GM18519 (cell line): ENCODE results near the gene ZBED4.

Source experiments
- ATAC-seq: cut with Tn5 transposase; IDR thresholded peaks from one replicate; pipeline ENCODE4 v1.9.1; 2021; ENCODE audit warnings: mild to moderate bottlenecking, moderate library complexity; ENCODE audit not compliant: unreplicated experiment, low FRiP score

Gene ZBED4

DNA sequence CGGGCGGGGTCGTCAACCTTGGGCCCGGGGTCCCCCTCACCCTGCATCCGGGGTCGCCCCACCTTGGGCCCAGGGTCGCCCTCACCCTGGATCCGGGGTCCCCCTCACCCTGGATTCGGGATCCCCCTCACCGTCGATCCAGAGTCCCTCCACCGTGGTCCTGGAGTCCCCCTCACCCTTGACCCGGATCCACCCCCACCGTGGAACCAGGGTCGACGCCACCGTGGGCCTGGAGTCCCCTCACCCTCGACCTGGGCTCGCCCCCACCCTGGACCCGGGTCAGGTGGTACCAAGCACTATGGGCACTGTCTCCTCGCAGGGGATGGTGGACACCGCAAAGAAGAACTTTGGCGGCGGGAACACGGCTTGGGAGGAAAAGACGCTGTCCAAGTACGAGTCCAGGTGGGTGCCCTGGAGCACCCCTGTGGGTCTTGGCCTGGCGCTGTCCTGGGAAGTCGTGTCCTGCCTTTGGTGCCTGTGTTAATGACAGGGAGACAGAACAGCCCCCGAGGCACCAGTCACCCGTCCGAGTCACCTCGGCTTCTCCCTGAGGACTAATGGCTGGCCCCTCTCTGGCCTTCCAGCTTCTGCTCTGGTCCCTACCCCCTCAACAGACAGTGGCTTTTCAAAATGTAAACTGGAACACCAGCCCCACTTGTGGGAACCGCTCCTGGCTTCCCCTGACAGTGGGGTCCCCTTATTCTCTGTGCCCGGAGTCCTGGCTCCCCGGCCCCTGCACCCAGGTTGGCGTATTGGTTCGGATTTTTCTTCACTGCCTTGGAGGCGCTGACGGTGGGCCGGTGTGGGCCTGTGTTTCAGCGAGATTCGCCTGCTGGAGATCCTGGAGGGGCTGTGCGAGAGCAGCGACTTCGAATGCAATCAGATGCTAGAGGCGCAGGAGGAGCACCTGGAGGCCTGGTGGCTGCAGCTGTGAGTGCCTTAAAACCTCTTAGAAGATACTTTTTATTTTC lies 65.6 kb downstream of the ZBED4 start:
- ATAC-seq, result no peak

DNA sequence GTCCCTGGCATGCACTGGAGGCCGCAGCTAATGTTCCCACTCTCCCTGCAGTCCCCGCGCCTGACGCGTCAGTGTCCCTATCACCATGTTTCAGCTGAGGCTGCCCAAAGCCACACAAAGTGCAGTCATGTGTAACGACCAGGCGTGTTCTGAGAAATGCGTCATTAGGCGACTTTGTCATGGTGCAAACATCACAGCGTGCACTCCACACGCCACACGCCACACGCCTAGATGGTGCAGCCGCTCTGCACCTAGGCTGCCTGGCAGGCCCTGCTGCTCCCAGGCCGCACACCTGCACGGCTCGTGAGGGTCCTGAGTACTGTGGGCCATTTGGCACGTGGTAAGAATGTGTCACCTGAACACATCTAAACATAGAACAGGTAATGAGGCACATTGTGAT lies 67.2 kb downstream of the ZBED4 start:
- ATAC-seq, result no peak

DNA sequence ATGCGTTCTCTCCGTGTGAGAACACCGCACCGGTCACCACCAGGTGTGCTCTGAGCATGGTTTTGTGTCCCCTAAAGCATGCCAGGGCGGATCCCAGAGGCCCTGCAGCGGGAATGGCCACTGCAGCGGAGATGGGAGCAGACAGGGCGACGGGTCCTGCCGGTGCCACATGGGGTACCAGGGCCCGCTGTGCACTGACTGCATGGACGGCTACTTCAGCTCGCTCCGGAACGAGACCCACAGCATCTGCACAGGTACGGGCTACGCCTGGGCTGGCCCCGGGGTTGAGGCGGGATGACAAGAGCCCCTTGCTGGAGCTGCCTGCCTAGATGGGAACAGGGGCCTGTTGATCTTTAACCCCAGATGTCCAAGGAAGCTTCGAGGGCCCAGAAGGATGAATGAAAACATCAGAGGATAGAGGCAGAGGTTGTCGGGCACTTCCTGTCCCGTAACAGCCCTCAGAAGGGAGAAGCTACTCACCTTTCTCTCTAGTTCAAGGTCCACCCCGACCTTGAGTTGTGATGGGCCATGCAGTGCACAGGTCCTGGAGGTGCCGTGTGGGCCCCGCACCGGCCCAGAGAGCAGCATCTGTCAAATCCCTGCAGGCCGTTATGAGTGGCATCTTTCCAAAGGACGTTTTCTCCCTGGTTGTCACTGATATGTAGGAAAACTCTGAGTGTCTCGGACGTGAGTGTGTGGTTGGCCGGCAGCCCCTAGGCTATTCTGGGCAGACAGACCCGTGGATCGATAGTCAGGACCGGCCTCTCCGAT lies 68.0 kb downstream of the ZBED4 start:
- no peak for ATAC-seq

DNA sequence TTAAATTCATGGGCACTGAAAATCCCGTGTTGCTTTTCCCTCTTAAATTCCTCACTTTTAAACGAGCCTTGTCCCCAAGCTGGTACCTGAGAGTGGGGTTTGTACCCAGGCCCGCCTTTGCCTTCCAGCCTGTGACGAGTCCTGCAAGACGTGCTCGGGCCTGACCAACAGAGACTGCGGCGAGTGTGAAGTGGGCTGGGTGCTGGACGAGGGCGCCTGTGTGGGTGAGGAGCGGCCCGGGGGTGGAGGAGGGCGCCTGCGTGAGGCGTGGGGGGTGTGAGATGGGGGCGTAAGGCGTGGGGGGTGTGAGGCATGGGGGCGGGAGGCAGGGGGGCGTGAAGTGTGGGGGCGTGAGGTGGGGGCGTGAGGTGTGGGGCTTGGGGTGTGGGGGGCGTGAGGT lies 68.8 kb downstream of the ZBED4 start:
- no peak for ATAC-seq

DNA sequence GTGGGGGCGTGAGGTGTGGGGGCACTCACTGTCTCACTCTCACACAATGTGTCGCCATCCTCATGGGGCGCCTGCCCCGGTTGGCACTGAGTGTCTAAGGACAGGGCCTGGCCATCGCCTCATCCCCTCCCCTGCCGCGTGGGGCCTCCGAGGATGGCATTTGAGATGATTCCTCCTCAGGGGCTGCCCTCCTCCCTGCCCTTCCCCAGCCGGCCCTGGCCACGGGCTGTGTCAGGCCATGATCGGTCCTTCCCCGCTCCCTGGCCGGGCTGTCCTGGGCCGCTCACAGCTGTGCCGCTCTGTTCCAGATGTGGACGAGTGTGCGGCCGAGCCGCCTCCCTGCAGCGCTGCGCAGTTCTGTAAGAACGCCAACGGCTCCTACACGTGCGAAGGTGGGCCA lies 69.3 kb downstream of the ZBED4 start:
- no peak for ATAC-seq

DNA sequence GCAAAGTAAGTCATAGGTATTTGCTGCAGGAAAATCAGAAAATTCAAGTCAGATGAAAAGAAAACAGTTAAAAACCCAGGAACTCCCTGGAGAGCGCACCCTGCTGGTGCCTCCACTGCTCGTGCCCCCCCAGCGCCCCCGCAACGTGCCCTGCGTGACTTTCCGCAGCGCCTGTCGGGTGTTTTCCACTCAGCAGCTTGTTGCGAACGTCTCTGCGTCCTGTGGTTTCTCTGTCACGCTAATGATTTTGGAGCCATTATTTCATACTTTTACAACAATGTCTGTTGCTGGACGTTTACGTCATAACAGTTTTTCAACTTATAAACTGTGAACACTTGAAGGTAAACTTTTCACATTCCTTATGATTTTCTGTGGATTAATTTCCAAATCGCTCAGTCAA lies 69.8 kb downstream of the ZBED4 start:
- no peak for ATAC-seq

DNA sequence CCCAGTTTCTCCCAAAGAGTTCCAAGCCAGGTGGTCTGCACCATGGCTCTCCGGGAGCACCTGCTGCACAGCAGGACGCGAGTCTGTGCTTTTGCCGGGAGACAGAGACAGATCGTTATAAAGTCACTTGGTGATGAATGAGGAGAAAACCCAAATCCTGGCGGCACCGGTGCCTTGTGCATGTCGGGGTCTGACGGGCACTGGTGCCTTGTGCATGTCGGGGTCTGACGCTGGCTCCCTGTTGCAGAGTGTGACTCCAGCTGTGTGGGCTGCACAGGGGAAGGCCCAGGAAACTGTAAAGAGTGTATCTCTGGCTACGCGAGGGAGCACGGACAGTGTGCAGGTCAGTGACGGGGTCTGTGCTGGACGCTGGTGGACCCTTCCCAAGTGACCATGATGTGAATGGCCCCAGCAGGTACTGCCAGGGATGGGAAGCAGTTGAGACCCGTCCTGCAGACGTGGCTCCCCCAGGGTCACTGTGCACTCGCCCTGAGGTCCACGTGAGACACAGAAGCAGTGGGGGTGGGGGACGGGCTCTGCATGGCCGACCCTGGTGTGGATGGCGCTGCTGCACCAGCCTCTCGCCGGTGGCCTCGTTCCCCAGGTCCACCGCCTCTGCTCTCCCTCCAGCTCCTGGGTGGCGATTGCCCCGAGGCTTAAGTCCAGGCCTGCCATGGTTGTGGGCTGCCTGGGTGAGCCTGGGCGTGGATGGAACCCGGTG lies 70.6 kb downstream of the ZBED4 start:
- ATAC-seq, result no peak

DNA sequence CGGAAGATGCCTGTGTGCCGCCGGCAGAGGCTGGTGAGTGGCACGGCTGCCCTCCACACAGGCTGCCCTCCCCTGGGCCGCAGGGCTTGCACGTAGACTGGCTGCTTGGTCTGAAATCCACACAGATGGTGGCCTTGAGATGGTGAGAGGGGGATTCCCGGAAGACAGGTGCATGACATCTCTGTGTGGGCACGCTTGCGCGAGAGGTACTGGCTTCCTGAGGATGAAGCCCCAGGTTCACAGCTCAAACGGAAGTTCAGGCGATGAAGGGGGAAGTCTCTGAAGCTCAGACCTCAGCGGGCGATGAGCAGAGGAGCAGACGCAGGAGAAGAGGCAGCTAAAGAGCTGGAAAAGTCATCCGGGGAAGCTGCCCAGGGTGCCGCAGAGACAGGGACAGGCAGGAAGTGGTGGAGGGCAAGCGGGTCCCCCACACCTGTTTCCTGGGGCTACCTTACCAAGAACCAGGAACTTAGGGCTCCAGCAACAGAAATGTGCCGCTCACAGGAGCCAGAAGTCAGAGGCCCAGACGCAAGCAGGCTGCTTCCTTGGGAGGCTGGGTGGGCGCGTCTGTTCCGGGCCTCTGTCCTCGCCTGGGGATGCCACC lies 72.0 kb downstream of the ZBED4 start:
- ATAC-seq, result no peak

DNA sequence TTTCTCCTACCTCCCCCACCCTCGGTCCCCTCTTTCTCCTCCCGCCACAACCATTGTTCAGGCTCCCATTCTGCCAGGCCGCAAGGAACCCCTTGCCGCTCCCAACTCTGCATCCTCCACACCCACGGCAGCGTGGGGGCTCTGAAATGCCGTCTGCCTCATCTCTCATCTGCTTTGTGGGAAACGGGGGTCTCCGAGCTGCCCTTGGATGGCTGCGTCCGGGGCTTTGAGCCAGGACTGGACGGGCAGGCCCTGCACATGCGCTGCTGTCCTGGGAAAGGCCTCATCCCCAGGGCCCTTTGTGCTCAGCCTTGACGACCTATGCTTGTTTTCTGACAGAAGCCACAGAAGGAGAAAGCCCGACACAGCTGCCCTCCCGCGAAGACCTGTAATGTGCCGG lies 73.3 kb downstream of the ZBED4 start:
- no peak for ATAC-seq

DNA sequence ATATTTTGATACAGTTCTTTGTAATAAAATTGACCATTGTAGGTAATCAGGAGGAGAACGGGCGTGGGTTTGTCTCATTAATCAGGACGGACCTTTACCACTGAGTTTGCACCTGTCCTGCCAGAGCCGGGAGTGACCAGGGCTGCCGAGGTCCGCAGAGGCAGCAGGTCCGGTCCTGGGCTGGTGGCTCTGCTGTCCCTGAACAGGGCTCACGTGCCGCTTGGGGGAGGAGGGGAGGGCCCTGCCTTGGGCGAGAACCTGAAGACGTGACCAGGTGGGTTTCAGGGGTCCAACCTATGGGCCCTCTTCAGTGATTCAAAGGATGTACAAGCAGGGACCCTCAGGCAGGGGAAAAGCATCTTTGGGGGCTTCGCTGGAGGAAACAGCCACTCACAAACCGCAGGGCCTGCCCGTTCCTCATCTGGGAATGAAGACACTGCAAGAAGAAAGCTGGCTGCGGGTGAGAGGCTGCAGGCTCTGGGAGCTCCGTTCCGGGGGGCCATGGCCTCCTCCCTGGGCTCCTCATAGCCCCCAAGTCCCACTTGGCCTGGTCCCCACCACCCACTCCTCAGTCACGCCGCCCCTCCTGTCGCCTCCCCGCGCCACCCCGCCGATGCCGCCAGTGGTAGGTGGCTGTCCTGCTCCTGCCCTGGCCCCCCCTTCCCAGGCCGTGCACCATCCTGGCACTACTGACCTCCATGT lies 74.0 kb downstream of the ZBED4 start:
- no peak for ATAC-seq

DNA sequence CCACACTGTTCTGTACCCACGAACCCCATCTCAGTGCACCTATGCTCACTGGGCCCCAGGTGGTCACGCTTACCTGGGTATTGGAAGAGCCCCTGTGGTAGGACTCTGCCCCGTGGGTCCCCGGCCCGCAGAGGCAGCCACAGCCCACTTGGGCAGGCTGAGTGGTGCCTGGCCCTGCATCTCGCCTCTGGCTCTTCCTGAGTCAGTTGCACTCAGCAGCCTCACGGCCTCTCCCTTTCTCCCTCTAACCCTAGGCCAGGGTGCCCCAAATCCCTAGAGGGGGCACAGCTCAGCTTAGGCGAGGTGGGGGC lies 74.5 kb downstream of the ZBED4 start:
- ATAC-seq, result no peak

DNA sequence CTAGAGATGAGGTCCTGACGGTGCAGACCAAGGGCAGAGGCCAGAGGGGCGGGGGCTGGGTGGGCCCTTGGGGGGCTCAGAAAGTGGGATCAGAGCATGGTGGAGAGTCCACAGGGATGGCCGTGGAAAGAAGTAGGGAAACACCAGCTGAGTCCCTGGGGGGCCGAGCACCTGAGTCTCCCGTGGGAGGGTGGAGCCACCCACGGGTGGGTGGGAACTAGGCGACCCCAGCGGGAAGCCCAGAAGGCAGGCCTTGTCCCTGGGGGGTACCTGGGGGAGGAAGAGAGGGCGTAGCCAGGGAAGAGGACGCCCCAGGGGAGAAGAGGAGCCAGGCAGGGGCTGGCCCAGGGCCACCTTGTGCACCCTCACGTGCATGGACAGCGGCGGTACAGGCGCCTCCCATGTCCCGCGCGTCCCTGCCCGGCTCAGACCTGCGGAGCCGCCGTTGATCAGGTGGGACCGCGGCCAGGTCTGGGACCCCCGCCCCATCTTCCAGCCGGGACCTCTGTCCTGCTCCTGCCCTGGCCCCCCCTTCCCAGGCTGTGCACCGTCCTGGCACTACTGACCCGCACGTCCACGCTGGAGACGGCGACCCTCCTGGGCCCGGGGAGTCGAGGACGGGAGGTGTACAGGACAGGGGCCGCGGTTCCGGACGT lies 75.0 kb downstream of the ZBED4 start:
- ATAC-seq, result no peak

DNA sequence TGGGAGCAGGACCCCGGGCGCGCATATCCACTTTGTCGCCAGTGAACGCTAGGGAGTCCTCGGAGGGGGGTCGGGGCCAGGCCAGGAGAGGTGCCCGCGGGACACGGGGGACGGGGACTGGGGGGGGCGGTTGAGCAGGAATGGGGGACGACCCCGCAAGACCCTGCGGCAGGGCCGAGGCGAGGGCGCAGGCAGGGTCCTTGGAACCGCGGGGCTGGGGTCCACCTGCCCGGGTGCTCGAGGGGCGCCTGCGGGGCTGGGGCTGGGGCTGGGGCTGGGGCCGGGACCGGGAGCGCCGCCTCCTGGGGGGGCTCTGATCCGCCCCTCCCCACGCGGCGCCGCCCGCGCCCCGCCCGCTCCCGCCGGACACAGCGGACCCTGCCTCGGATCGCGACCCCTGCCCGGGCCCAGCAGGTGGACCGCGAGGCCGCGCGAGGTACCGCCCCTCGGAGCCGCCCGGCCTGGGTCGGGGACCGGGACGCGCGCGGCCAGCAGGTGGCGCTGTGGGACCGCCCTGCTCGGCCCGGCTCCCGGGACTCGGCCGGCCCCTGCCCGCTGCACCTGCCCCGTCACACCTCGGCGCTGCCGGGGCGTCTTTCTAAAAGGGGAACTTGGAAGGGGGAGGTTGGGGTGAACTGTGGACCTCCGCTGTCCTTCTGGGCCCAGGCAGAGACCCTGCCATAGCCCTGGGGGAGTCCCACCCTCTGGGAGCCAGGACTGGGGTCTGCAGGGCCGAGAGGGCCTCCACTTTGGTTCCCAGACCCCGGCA lies 75.8 kb downstream of the ZBED4 start:
- ATAC-seq, result no peak

DNA sequence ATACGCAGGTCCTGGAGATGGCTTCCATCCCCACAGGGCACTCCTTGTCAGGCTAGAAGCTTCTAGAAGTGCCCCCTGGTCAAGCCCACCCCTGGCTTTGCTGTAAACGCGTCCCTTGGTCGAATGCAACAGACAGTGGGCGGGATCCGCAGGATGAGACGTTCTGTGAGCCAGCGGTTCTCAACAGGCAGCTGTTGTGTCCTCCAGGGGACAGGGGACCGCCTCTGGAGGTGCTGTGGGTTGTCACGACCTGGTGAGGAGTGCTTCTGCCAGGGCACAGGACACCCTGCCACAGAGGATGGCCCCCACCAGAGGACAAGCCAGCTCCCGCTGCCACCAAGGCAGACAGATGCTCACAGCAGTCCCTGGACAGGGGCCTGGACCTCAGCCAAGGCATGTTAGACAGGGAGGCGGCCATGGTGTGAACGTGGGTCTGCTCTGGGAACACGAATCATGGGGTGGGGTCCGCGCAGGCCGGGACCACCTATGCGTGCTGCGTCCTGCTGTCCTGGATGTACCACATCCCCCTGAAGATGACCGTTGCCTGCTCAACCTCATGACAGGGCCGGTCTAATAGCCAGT lies 76.4 kb downstream of the ZBED4 start:
- no peak for ATAC-seq

DNA sequence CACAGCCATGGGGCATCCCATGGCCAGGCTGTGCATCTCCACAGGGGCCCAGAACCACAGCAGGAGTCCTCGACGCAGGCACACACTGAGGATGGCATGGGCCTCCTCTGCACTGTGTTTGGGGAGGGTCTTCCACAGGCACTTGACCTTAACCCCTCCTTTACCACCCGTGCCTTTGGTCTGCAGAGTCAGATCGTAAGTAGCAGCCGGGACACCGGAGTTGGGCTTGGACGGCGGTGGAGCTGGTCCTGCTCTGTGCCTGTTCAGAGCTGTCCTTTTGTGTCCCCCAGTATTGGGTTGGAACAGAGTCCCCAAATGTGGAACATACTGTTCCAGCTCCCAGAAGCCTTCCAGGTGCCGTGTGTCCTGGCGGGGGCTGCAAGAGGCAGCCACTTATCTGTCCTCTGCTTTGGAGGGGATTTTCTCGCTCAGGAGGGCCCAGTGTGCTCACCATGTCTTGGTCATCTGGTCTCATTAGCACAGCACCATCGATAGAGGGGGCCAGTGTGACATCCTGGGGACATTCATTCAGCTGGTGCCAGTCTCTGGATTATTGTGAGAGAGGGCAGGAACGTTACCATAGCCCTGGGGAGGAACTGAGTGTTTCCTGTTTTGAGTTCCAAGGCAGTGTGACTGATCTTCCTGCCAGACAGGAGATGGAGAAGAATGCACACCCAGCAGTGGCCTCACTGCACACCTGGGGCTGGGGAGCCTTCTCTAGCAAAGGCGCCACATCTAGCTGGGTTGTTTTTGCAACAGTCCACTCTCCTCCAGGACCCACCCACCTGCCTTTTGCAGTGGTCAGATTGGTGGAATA lies 77.2 kb downstream of the ZBED4 start:
- ATAC-seq, result no peak

DNA sequence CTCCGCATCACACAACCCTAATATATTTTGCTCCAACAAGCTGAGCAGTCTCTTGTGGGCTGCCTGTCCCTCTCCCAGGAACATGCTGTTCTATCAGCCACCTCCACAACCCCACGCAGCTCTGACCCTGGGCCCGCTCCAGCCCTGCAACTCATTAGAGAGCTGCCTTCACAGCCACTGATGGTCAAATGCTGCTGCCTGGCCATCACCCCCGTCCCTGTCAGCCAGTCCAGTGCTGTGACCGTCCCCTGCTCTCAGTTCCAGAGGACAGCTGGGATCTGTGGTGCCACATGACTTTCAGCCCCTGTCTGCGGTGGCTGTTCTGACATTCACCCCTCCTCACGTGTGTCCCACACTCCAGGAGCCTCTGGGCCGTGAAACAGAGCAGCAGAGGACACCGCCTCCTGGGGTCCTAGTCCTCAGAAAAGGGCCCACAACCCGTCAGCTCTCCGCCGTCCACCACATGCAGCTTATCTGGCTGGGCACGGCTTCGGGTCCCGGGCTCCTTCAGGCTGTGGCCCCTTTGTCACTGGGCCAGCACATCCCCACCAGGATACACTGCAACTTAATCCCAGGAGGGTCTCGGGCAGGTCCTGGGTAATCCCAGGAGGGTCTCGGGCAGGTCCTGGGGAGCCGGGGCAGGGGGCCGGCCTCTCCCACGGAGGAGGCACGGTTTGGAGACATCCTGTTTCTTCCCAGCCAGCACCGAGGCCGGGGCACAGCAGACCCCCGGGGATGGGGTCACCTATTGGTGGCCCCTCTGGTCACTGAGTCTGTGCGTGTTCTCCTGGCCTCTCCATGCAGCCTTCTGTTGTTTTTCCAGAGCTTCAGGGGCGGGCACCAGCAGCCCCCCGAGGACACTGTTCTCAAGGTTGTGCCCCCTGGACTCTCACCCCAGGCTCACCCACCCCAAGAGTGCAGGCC lies 79.9 kb downstream of the ZBED4 start:
- no peak for ATAC-seq
